Neural cell (in vitro differentiated cells): Measurements from ENCODE around the gene RRAS2. TPM values are rescaled to one million over a fixed set of nuclear protein-coding genes. Genes with fewer than 3 reads are reported as not detected.

Experiments used
- H2AFZ ChIP-seq: fragments of 200-600, 300-800 bp; sonication (generic), shearing (Covaris generic); 2 replicates; pipeline ENCODE4 v1.6.0; 2014; ENCODE audit warnings: low read depth, mild to moderate bottlenecking, antibody characterized with exemption, low read length, moderate library complexity
- H3F3A ChIP-seq: fragments of 200-600 bp; shearing (Covaris generic); 2 replicates; pipeline ENCODE4 v1.6.1; 2016; ENCODE audit warnings: mild to moderate bottlenecking, moderate library complexity, mixed read lengths, antibody characterized with exemption, low read length; ENCODE audit not compliant: insufficient read depth, poor library complexity, severe bottlenecking
- H3K27ac ChIP-seq: fragments of 200-600, 300-800 bp; sonication (generic), shearing (Covaris generic); 2 replicates; pipeline ENCODE4 v1.5.1; 2014; ENCODE audit warnings: mild to moderate bottlenecking, low read length, moderate library complexity
- H3K27me3 ChIP-seq: fragments of 300-800, 200-600 bp; sonication (generic), shearing (Covaris generic); 2 replicates; pipeline ENCODE4 v1.6.0; 2014; ENCODE audit warnings: mild to moderate bottlenecking, low read depth, low read length, moderate library complexity; ENCODE audit not compliant: insufficient read depth
- H3K36me3 ChIP-seq: fragments of 300-800, 200-600 bp; sonication (generic), shearing (Covaris generic); 2 replicates; pipeline ENCODE4 v1.5.1; 2014; ENCODE audit warnings: mild to moderate bottlenecking, antibody characterized with exemption, low read length, moderate library complexity; ENCODE audit not compliant: insufficient read depth
- H3K4me2 ChIP-seq: fragments of 300-800, 200-600 bp; sonication (generic), shearing (Covaris generic); 2 replicates; pipeline ENCODE4 v1.6.0; 2014; ENCODE audit warnings: mild to moderate bottlenecking, low read length
- H3K4me3 ChIP-seq: fragments of 300-800, 200-600 bp; sonication (generic), shearing (Covaris generic); 2 replicates; pipeline ENCODE4 v1.5.1; 2014; ENCODE audit warnings: mild to moderate bottlenecking, low read length, moderate library complexity
- H3K79me2 ChIP-seq: fragments of 200-600 bp; shearing (Covaris generic); replicated peaks from 2 replicates; pipeline ENCODE4 v1.6.0; 2014; ENCODE audit warnings: mild to moderate bottlenecking, low read length, moderate library complexity; ENCODE audit not compliant: insufficient read depth
- H3K9ac ChIP-seq: fragments of 300-800, 200-600 bp; sonication (generic), shearing (Covaris generic); 2 replicates; pipeline ENCODE4 v1.6.1; 2016; ENCODE audit warnings: mild to moderate bottlenecking, low read length, mixed read lengths
- H3K9me2 ChIP-seq: fragments of 200-600 bp; shearing (Covaris generic); 2 replicates; pipeline ENCODE4 v1.6.1; 2016; ENCODE audit warnings: mild to moderate bottlenecking, low read length, mixed read lengths; ENCODE audit not compliant: insufficient read depth
- H3K9me3 ChIP-seq: fragments of 200-600, 300-800 bp; sonication (generic), shearing (Covaris generic); 2 replicates; pipeline ENCODE4 v1.6.1; 2016; ENCODE audit warnings: mild to moderate bottlenecking, mixed run types, low read length, moderate library complexity, mixed read lengths
- H4K20me1 ChIP-seq: fragments of 200-600 bp; shearing (Covaris generic); 2 replicates; pipeline ENCODE4 v1.6.1; 2016; ENCODE audit warnings: mild to moderate bottlenecking, mixed run types; ENCODE audit not compliant: insufficient read depth
- EP300 ChIP-seq: fragments of 450-650 bp; conservative IDR thresholded peaks from 2 replicates; pipeline ENCODE4 v1.6.1; 2014; ENCODE audit warnings: antibody characterized with exemption, mild to moderate bottlenecking, moderate library complexity; ENCODE audit not compliant: poor library complexity, severe bottlenecking
- EZH2 ChIP-seq: fragments of 200-600, 300-800 bp; shearing (Covaris generic), sonication (generic); IDR thresholded peaks from 2 replicates; pipeline ENCODE4 v1.6.1; 2014; ENCODE audit warnings: antibody characterized with exemption, low read length, borderline replicate concordance, mild to moderate bottlenecking; ENCODE audit not compliant: insufficient read depth, poor library complexity, severe bottlenecking
- MXI1 ChIP-seq: fragments of 450-650 bp; conservative IDR thresholded peaks from 2 replicates; pipeline ENCODE4 v1.6.1; 2014; ENCODE audit warnings: antibody characterized with exemption, mild to moderate bottlenecking; ENCODE audit not compliant: poor library complexity, severe bottlenecking
- POLR2AphosphoS5 ChIP-seq: IDR thresholded peaks from 2 replicates; pipeline ENCODE4 v1.6.1; 2012
- RAD21 ChIP-seq: fragments of 450-650 bp; conservative IDR thresholded peaks from 2 replicates; pipeline ENCODE4 v1.6.1; 2014; ENCODE audit warnings: antibody characterized with exemption, mild to moderate bottlenecking, moderate library complexity
- SMC3 ChIP-seq: fragments of 450-650 bp; conservative IDR thresholded peaks from 2 replicates; pipeline ENCODE4 v1.6.1; 2014; ENCODE audit warnings: antibody characterized with exemption, mild to moderate bottlenecking, moderate library complexity; ENCODE audit not compliant: poor library complexity
- TAF1 ChIP-seq: IDR thresholded peaks from 2 replicates; pipeline ENCODE4 v1.6.1; 2012; ENCODE audit warnings: low read depth
- polyA plus RNA-seq: library from polyadenylated mRNA; depleted of rRNA; stranded (reverse); fragments of >200 nt; gene quantifications from 2 replicates; pipeline ENCODE4 v1.2.3, GENCODE V29; 2014
- TF ChIP-seq, protein P1 (sequence below): fragments of 450-650 bp; IDR thresholded peaks from 2 replicates; pipeline ENCODE4 v1.5.1; 2014; ENCODE audit warnings: antibody characterized with exemption, mild to moderate bottlenecking, moderate library complexity; ENCODE audit not compliant: poor library complexity, severe bottlenecking
- TF ChIP-seq, protein P2 (sequence below): IDR thresholded peaks from 2 replicates; pipeline ENCODE4 v1.6.1; 2012; ENCODE audit warnings: borderline replicate concordance

Gene RRAS2
- polyA plus RNA-seq, 1 donor from 2014 or later = 47.3 TPM

DNA sequence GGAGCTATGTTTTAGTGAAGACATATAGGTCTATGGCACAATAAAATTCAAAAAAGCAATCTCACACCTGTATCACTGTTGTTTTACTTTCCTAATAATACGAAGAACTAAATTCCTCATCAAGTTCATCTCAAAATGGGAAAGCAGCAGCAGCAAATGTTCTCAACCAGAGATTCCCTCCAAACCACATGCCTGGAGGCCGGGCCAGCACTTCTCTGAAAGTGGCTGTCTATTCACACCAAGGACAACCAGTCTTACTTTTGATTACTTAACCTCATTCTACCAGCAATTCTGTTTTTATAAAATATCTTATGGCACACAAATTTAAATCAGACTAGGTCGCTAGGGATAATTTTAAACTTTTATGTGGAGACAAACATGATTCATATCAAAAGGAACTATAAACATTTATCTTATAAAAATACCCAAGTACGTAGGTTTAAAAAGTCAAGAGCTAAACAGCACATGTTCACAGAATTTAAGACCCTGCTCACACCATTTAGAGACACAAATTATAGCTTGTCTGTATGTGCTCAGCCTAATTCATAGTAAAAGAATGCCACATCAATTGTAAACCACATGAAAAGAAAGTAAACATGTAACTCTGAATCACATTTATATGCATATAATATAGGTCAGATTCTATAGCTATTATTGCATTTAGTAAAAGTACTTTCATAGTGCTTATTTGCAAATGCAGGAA lies 46.1 kb downstream of the RRAS2 start:
- H3K79me2 ChIP-seq = peaks cover 8% of the 10 kb centered on the region
- H3K9ac ChIP-seq = no peak overlapping the region
- no peaks in the 10 kb centered on the region for H3K9me2 ChIP-seq
- no peaks in the 10 kb centered on the region for H3K27me3 ChIP-seq
- no peak overlapping the region for H3K4me2 ChIP-seq
- H4K20me1 ChIP-seq = no peaks in the 10 kb centered on the region
- H3K9me3 ChIP-seq = no peaks in the 10 kb centered on the region
- no peaks in the 10 kb centered on the region for H3K36me3 ChIP-seq
- no peak overlapping the region for H2AFZ ChIP-seq
- H3K4me3 ChIP-seq = no peak overlapping the region
- H3F3A ChIP-seq = no peaks in the 10 kb centered on the region
- no peak overlapping the region for H3K27ac ChIP-seq
- no peak for TF ChIP-seq POLR2AphosphoS5
- TF ChIP-seq, protein P1, sequence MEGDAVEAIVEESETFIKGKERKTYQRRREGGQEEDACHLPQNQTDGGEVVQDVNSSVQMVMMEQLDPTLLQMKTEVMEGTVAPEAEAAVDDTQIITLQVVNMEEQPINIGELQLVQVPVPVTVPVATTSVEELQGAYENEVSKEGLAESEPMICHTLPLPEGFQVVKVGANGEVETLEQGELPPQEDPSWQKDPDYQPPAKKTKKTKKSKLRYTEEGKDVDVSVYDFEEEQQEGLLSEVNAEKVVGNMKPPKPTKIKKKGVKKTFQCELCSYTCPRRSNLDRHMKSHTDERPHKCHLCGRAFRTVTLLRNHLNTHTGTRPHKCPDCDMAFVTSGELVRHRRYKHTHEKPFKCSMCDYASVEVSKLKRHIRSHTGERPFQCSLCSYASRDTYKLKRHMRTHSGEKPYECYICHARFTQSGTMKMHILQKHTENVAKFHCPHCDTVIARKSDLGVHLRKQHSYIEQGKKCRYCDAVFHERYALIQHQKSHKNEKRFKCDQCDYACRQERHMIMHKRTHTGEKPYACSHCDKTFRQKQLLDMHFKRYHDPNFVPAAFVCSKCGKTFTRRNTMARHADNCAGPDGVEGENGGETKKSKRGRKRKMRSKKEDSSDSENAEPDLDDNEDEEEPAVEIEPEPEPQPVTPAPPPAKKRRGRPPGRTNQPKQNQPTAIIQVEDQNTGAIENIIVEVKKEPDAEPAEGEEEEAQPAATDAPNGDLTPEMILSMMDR = no peak

DNA sequence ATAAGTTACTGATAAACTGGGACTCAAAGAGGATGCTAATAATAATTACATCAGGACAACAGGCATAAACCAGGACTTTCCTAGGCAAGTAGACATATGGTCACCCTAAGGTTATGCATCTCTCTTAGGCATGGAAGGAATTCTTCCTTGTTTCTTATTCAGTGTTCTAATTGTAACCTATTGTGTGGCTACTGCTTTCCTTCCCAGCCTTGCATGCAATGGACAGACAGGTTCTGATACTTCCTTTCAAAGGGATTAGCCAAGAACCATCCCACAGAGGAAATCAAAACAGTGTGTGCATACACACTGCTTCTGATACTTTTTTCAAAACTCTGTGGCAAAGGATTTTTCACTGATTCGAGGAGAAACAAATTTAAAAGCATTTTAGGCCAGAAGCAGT lies 48.3 kb downstream of the RRAS2 start:
- H3K36me3 ChIP-seq = no peaks in the 10 kb centered on the region
- no peak overlapping the region for H3K9ac ChIP-seq
- no peak overlapping the region for H2AFZ ChIP-seq
- no peak overlapping the region for H3K4me2 ChIP-seq
- no peaks in the 10 kb centered on the region for H3K9me2 ChIP-seq
- H3K79me2 ChIP-seq = no peaks in the 10 kb centered on the region
- TF ChIP-seq, protein P1 = no peak
- TF ChIP-seq RAD21 = no peak
- TF ChIP-seq TAF1 = no peak
- TF ChIP-seq MXI1 = no peak
- TF ChIP-seq POLR2AphosphoS5 = no peak
- TF ChIP-seq, protein P2, sequence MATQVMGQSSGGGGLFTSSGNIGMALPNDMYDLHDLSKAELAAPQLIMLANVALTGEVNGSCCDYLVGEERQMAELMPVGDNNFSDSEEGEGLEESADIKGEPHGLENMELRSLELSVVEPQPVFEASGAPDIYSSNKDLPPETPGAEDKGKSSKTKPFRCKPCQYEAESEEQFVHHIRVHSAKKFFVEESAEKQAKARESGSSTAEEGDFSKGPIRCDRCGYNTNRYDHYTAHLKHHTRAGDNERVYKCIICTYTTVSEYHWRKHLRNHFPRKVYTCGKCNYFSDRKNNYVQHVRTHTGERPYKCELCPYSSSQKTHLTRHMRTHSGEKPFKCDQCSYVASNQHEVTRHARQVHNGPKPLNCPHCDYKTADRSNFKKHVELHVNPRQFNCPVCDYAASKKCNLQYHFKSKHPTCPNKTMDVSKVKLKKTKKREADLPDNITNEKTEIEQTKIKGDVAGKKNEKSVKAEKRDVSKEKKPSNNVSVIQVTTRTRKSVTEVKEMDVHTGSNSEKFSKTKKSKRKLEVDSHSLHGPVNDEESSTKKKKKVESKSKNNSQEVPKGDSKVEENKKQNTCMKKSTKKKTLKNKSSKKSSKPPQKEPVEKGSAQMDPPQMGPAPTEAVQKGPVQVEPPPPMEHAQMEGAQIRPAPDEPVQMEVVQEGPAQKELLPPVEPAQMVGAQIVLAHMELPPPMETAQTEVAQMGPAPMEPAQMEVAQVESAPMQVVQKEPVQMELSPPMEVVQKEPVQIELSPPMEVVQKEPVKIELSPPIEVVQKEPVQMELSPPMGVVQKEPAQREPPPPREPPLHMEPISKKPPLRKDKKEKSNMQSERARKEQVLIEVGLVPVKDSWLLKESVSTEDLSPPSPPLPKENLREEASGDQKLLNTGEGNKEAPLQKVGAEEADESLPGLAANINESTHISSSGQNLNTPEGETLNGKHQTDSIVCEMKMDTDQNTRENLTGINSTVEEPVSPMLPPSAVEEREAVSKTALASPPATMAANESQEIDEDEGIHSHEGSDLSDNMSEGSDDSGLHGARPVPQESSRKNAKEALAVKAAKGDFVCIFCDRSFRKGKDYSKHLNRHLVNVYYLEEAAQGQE = no peak
- no peak for TF ChIP-seq EZH2
- TF ChIP-seq EP300 = no peak
- no peak for TF ChIP-seq SMC3
- no peaks in the 10 kb centered on the region for H4K20me1 ChIP-seq
- H3K27me3 ChIP-seq = no peaks in the 10 kb centered on the region
- H3K27ac ChIP-seq = no peak overlapping the region
- H3K9me3 ChIP-seq = no peaks in the 10 kb centered on the region
- H3K4me3 ChIP-seq = no peak overlapping the region
- H3F3A ChIP-seq = no peaks in the 10 kb centered on the region
